OCI-LY3 (cell line): ENCODE data around the gene TNFRSF18.

Source experiments
- H2AFZ ChIP-seq: fragments of 200-600, 300-600 bp; shearing (Covaris generic); 2 replicates; pipeline ENCODE4 v1.6.0; 2014; ENCODE audit warnings: antibody characterized with exemption, low read depth, low read length
- H3K27ac ChIP-seq: fragments of 200-600, 300-600 bp; sonication (generic); 2 replicates; pipeline ENCODE4 v1.5.1; 2014; ENCODE audit warnings: mild to moderate bottlenecking, low read length, moderate library complexity, mixed read lengths
- H3K27me3 ChIP-seq: fragments of 200-600, 300-600 bp; sonication (generic); 2 replicates; pipeline ENCODE4 v1.6.1; 2014; ENCODE audit warnings: low read depth, low read length, mixed read lengths
- H3K36me3 ChIP-seq: fragments of 200-600, 300-600 bp; sonication (generic); replicated peaks from 2 replicates; pipeline ENCODE3; 2014; ENCODE audit warnings: low read depth, low read length, mixed read lengths
- H3K4me1 ChIP-seq: fragments of 300-600, 200-600 bp; sonication (generic); 2 replicates; pipeline ENCODE4 v1.6.1; 2014; ENCODE audit warnings: low read length, mixed read lengths
- H3K4me2 ChIP-seq: fragments of 200-600, 300-600 bp; sonication (generic); 2 replicates; pipeline ENCODE4 v1.6.1; 2014; ENCODE audit warnings: low read length, mixed read lengths
- H3K4me3 ChIP-seq: fragments of 300-600, 200-600 bp; sonication (generic); 2 replicates; pipeline ENCODE4 v1.5.1; 2014; ENCODE audit warnings: antibody characterized with exemption, mild to moderate bottlenecking, low read length, moderate library complexity
- H3K79me2 ChIP-seq: fragments of 300-600, 200-600 bp; shearing (Covaris generic); 2 replicates; pipeline ENCODE4 v1.6.1; 2014; ENCODE audit warnings: mild to moderate bottlenecking, low read length, mixed read lengths
- H3K9ac ChIP-seq: fragments of 300-600, 200-600 bp; shearing (Covaris generic); 2 replicates; pipeline ENCODE4 v1.6.0; 2014; ENCODE audit warnings: mild to moderate bottlenecking, low read length, moderate library complexity
- H3K9me3 ChIP-seq: fragments of 200-600, 300-600 bp; shearing (Covaris generic); 2 replicates; pipeline ENCODE4 v1.6.1; 2014; ENCODE audit warnings: low read length, mixed read lengths; ENCODE audit not compliant: insufficient read depth
- H4K20me1 ChIP-seq: fragments of 200-600, 300-600 bp; sonication (generic); 2 replicates; pipeline ENCODE4 v1.6.1; 2016; ENCODE audit warnings: low read length, mixed read lengths; ENCODE audit not compliant: insufficient read depth
- CTCF ChIP-seq: fragments of 200-600, 300-600 bp; sonication (generic); IDR thresholded peaks from 2 replicates; pipeline ENCODE4 v1.5.1; 2014; ENCODE audit warnings: antibody characterized with exemption, low read length, low read depth
- EZH2phosphoT487 ChIP-seq: fragments of 200-600 bp; shearing (Covaris generic); IDR thresholded peaks from 2 replicates; pipeline ENCODE4 v1.6.1; 2018; ENCODE audit warnings: antibody characterized with exemption, mixed run types, low read depth

The TNFRSF18 gene

GRCh38 chr1:1207571-1207892 lies 1.1 kb upstream of the TNFRSF18 start:
- Histone ChIP-seq H3K9me3 (no peaks in the 10 kb centered on the region), H2AFZ (no peak overlapping the region), H3K79me2 (no peaks in the 10 kb centered on the region), H3K4me3 (no peak overlapping the region), H3K4me2 (no peak overlapping the region), H3K27ac (no peak overlapping the region), H3K4me1 (peaks cover 12% of the 10 kb centered on the region), H4K20me1 (no peaks in the 10 kb centered on the region), H3K36me3 (no peaks in the 10 kb centered on the region), H3K27me3 (peaks cover 25% of the 10 kb centered on the region), H3K9ac (no peak overlapping the region)
- no peak for TF ChIP-seq EZH2phosphoT487
- TF ChIP-seq CTCF = no peak

- Histone ChIP-seq H3K9ac (no peak overlapping the region), H3K4me3 (peak overlapping the region; percentile 68), H3K4me2 (peak overlapping the region; percentile 92)
Observed at GRCh38 chr1:1206966-1207531, 657 bp upstream of the TNFRSF18 start.

GRCh38 chr1:1205769-1206375 lies 520 bp downstream of the TNFRSF18 start:
- peak overlapping the region; percentile 22; the same call in 1 of the 2 replicates for H3K9ac ChIP-seq

More at GRCh38 chr1:1206966-1207531, 657 bp upstream of the TNFRSF18 start:
- no peaks in the 10 kb centered on the region for H3K79me2 ChIP-seq
- TF ChIP-seq CTCF (no peak), EZH2phosphoT487 (no peak)
- H3K9me3 ChIP-seq = no peaks in the 10 kb centered on the region
- peaks cover 12% of the 10 kb centered on the region for H3K4me1 ChIP-seq
- peaks cover 25% of the 10 kb centered on the region for H3K27me3 ChIP-seq
- H3K36me3 ChIP-seq = no peaks in the 10 kb centered on the region
- H2AFZ ChIP-seq = no peak overlapping the region
- H3K27ac ChIP-seq = no peak overlapping the region
- no peaks in the 10 kb centered on the region for H4K20me1 ChIP-seq

More at GRCh38 chr1:1205769-1206375, 520 bp downstream of the TNFRSF18 start:
- peak overlapping the region; percentile 68 for H3K4me3 ChIP-seq
- peaks cover 12% of the 10 kb centered on the region for H3K4me1 ChIP-seq
- no peaks in the 10 kb centered on the region for H3K79me2 ChIP-seq
- no peaks in the 10 kb centered on the region for H4K20me1 ChIP-seq
- H3K4me2 ChIP-seq = peak overlapping the region; percentile 92
- TF ChIP-seq CTCF = peak; percentile 13; the same call in 1 of the 2 replicates
- TF ChIP-seq EZH2phosphoT487 = no peak
- no peak overlapping the region for H3K27ac ChIP-seq
- no peak overlapping the region; the same call in 1 of the 2 replicates for H2AFZ ChIP-seq
- H3K9me3 ChIP-seq = no peaks in the 10 kb centered on the region
- peaks cover 25% of the 10 kb centered on the region for H3K27me3 ChIP-seq
- no peaks in the 10 kb centered on the region for H3K36me3 ChIP-seq
